ENCODE results near the gene GOLGA6D.
"Not testable (repeated sequence)": the region's sequence is repeated elsewhere in the genome, so short reads cannot be mapped to it uniquely, and the experiment has no call there.

The GOLGA6D gene

DNA sequence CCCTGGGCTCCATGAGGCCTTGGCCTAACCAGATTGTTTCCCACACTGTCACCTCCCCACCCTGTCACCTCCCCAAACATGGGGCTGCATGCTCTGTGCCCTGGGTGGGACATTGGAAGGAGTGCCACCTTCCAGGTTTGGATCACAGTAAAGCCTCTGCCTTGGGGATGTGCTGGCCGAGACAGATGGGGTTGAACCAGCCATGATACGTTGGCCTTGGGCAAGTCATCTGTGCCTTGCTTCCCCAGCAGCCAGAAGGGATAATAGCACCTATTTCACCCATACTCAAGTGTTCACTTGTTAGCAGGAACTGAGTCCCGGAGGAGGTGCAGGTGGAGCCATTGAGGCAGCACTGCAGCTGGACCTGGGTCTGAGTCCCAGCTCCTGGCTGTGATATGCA lies 7.0 kb upstream of the GOLGA6D start:
- DNase-seq; in situ Hi-C loops (cut with MboI; ENCODE audit: low pct_unique_long_range_greater_than_20kb, low sequenced_read_pairs): not testable (repeated sequence)

DNA sequence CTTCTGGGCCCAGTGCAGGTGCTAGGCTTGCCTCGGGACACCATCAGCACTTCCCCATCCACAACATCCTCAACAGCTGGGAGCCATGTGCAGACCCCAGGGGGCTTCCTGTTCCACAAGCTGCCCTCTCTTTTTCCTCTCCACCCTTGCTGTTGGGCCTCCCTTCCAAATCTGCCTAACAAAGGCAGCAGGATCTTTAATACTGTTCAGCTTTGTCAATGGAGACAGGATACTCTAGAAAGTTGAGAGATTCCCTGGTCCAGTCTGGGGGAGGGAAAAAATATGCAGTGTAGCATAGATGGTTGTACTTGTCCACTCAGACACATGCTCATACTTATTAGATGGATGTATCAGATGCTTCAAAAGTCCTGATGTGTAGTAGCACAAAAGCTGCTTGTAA lies 4.1 kb upstream of the GOLGA6D start:
- DNase-seq; in situ Hi-C loops (cut with MboI; ENCODE audit: low pct_unique_long_range_greater_than_20kb, low sequenced_read_pairs): not testable (repeated sequence)

DNA sequence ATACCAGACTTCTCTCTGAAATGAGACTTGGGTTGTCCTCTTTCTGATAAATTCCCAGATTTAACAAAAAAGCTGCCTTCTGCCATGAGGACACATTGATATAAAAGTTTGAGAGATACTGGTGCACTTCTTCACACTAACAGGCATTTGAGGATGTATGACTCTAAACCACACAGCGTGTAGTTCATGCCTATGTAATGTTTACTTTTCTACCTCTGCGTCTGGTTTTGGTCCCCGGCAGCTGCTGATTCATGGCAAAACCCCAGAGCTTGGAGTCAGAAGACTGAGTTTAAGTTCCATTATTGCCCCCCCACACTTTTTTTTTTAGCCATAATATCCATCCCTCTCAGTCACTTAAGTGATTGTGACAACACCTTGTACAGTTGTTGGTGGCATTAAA lies 1.5 kb downstream of the GOLGA6D start:
- DNase-seq; in situ Hi-C loops (cut with MboI; ENCODE audit: low pct_unique_long_range_greater_than_20kb, low sequenced_read_pairs): not testable (repeated sequence)

DNA sequence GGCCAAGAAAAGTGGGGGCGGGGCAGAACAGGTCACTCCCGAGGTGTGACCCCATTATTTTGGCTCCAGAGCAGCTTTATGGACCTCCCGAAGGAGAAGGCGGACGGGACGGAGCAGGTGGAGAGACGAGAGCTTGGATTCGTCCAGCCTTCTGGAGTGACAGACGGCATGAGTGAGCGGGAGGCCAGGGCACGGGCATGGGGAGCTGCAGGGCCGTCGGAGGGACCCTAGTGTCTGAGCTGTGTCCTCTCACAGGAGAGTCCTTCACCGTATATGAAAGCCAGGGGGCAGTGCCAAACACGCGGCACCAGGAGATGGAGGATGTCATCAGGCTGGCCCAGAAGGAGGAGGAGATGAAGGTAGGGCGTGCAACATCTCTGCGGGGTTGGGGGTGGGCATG lies 11.0 kb downstream of the GOLGA6D start:
- in situ Hi-C loops (cut with MboI; ENCODE audit: low pct_unique_long_range_greater_than_20kb, low sequenced_read_pairs); DNase-seq: not testable (repeated sequence)

DNA sequence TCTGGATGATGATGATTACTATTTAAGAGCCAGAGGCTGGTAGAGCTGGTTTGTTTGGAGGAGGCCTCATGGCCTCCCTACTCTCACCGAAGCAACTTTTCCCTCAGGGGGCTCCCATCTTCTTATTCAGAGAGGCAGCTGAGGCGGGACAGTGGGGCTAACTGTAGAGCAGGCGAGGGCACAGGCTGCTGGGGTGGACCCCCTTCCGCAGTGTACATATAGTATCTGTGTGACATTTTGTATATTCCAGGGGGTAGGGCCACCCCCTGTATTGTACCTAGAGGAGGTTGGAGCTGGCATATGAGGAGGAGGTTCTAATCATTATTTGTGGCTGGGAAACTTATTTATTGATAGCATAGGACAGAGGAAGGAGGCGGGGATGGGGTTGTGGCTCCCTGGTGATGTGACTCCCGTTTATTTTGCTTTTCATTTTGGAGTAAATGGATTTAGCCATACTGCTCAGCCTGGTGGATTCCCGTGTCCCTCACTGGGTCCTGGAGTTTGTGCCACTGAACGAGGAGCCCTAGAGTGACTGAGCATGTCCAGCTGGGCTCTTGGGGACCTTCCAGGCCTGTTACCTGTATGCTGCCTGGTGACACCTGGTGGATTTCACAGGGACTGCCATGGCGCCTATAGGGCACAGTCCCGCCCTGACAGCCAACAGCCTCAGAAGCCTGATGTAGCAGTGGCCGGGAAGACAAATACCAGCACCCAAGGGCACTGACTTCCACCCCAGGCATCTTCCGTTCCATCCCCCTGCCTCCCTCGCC lies 16.1 kb downstream of the GOLGA6D start:
- in situ Hi-C loops (cut with MboI; ENCODE audit: low pct_unique_long_range_greater_than_20kb, low sequenced_read_pairs); DNase-seq: not testable (repeated sequence)

DNA sequence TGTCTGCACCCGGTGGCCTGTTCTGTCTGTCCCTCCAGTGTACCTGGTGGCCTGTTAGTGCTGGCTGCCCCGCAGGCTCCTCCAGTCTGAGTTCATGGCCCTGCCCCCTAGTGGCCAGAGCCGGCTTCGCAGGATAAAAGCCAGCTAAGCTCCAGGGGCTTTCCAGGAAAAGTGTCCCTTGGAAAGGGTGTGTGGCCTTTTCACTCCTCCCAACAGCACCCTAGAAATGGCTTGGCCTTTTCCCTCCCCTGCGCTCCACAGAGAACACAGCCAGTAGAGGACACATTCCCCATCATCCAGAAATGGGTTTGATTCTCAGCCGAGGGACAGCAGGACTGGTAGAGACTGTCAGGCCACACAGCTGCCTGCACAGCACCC lies 16.7 kb downstream of the GOLGA6D start:
- DNase-seq; in situ Hi-C loops (cut with MboI; ENCODE audit: low pct_unique_long_range_greater_than_20kb, low sequenced_read_pairs): not testable (repeated sequence)

DNA sequence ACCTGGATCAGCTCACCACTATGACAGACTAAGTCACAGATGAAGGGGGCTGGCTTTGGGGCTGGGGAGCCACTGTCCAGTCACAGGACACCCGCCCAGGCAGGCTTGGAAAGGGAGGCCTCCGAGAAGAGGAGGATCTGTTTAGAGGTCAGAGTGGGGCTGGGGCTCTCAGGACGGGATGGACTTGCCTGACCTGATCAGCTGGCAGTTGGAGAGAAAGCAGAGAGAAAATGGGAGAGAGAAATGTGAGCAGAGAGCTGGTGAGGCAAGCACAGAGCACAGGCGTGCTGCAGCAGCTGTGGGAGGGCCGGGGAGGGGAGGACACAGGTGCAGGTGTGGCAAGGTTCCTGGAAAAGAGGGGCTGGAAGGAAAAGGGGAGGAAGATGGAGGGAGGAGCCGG lies 17.4 kb downstream of the GOLGA6D start:
- not testable (repeated sequence) for DNase-seq
- in situ Hi-C loops (cut with MboI; ENCODE audit: low pct_unique_long_range_greater_than_20kb, low sequenced_read_pairs) = loop anchor here (25.0 kb wide), 1 partner anchor 488 kb away; the partner anchor contains the start of gene LMAN1L

DNA sequence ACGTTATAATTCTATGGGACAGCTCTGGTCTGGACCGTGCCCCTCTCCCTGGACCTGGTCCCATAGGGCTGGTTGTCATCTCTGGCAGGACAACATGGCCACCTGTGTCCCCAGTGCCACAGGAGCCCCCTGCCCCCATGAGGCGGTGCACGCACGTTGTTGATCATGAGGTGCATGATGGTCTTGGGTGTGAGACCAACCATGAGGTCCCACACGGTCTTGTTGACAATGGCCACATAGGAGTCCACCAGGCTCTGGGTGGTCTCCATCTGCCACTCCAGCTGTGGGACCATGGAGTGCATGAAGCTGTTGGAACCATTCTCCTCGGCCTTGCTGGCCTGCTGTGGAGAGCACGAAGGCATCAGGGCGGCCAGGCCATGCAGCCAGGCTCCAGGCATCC lies 19.7 kb downstream of the GOLGA6D start:
- in situ Hi-C loops (cut with MboI; ENCODE audit: low pct_unique_long_range_greater_than_20kb, low sequenced_read_pairs) = loop anchor here (25.0 kb wide), 1 partner anchor 490 kb away; the partner anchor contains the start of gene LMAN1L
- no peak for DNase-seq

DNA sequence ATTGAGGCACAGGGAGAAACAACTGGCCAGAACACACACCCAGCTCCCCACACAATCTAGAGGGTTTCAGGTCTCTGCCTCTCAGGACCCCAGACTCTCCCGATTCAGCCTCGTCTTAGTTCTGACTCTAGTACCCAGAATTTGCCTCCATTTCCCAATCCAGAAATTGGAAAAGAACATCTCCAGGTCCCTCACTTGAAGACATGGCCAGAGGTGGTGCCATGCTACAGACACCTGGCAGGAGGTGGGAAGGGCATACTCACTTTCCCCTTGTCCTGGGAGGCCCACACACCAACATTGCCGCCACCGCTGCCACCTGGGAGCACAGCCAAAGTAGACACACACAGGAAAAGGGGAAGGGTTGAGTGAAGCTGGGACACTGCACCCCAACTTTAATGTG lies 20.1 kb downstream of the GOLGA6D start:
- DNase-seq = not testable (repeated sequence)
- in situ Hi-C loops (cut with MboI; ENCODE audit: low pct_unique_long_range_greater_than_20kb, low sequenced_read_pairs) = loop anchor here (25.0 kb wide), 1 partner anchor 490 kb away; the partner anchor contains the start of gene LMAN1L

DNA sequence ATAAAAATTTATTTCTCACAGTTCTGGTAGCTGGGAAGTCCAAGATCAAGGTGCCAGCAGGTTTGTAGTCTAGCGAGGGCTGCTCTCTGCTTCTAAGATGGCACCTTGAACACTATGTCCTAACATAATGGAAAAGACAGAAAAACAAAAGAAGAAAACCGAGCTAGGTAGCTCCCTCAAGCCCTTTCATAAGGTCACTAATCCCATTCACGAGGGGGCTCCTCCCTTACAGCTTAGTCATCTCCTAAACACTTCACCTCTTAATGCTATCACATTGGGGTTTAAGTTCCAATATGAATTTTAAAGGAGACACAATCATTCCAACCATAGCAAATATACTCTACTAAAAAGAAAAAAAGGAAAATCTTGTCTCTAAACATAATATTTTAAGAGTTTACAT lies 23.6 kb downstream of the GOLGA6D start:
- no peak for DNase-seq
- in situ Hi-C loops (cut with MboI; ENCODE audit: low pct_unique_long_range_greater_than_20kb, low sequenced_read_pairs) = loop anchor here (25.0 kb wide), 1 partner anchor 494 kb away; the partner anchor contains the start of gene LMAN1L

DNA sequence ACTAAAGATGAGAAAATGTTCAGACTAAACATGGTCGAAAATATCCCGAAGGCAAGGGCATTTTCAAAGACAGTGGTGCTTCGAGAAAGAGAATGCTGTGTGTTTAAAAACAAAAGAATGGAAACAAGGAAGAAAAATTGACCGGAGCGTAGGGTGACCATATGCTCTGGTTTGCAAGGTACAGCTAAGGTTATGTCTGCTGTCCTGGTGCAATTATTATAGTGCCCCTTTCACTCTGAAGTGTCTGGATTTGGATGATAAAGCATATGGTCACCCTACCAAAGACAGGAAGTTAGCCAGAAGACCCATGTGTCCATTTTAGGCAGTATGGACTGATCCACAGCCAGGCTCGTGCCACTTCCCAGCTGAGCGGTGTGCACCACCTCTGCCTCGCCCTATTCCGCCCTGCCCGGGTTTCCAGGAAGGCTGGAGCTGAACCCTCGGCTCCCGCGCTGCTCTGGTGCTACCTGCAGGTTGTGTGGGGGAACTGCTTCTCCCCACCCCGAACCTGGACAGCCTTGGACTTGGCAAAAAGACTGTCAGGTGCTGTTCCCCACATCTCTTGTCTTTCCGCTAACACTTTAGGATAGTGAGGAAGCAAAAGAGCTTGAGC lies 25.2 kb downstream of the GOLGA6D start:
- in situ Hi-C loops (cut with MboI; ENCODE audit: low pct_unique_long_range_greater_than_20kb, low sequenced_read_pairs) = loop anchor here (25.0 kb wide), 1 partner anchor 496 kb away; the partner anchor contains the start of gene LMAN1L
- peak; percentile 84 for DNase-seq

DNA sequence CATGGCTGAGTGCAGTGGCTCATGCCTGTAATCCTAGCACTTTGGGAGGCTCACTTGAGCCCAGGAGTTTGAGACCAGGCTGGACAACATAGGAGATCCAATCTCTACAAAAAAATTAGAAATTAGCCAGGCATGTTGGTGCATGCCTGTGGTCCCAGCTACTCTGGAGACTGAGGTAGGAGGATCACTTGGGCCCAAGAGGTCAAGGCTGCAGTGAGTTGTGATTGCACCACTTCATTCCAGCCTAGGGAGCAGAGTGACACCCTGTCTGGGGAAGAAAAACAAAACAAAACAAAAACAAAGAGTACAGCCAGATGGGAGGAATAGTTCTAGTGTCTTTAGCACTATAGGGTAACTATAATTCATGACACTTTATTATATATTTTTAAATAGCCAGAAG lies 27.1 kb downstream of the GOLGA6D start:
- in situ Hi-C loops (cut with MboI; ENCODE audit: low pct_unique_long_range_greater_than_20kb, low sequenced_read_pairs) = loop anchor here (25.0 kb wide), 1 partner anchor 497 kb away; the partner anchor contains the start of gene LMAN1L
- DNase-seq = no peak

DNA sequence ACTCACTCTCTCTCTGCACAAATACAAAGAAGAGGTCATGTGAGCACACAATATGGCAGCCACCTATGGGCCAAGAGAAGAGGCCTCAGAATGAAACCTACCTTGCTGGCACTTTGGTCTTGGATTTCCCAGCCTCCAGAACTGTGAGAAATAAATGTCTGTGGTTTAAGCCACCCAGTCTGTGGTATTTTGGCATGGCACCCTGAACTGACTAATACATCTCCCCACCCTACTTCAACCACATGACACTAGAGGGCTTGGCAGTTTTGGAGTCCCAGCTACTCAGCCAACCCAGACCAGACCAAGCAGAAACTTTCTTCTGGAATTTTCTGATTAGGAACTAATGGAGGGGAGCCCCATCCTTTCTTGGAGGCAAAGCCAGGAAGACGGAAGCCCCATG lies 29.9 kb downstream of the GOLGA6D start:
- in situ Hi-C loops (cut with MboI; ENCODE audit: low pct_unique_long_range_greater_than_20kb, low sequenced_read_pairs) = loop anchor here (25.0 kb wide), 1 partner anchor 500 kb away; the partner anchor contains the start of gene LMAN1L

DNA sequence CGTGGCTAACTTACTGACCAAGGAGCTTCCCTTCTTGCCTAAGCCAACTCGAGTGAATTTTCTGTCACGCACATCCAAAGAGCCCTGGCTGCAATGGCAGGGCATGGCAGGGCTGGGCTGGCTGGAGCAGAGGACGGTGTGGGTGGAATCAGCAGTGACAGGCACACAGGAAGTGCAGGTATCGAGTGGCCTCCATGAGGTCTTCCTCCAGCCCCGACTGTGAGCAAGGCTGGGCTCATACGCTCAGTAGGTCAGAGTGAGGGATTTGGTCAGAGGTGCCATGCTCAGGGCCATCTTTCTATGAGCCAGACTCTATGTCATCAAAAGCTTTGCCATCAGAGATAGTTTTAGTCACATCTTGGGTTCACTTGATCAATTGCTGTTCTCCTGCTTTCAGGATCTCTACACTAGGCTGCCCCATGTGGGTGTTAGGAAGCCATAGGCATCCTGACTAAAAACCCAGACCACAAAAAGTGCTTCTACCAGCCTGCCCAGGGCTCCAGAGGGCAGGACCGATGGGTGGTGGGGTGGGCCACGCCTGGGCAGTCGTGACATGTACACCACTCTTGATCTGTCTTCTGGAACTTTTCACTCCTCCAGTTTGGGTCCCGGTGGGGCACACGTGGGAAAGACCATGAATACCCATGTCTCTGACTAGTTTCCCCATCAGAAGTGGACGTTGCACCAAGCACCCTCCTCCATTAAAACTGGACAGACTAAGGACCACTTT lies 30.6 kb downstream of the GOLGA6D start:
- in situ Hi-C loops (cut with MboI; ENCODE audit: low pct_unique_long_range_greater_than_20kb, low sequenced_read_pairs) = loop anchor here (25.0 kb wide), 1 partner anchor 501 kb away; the partner anchor contains the start of gene LMAN1L
- no peak for DNase-seq

More for the DNA sequence above, 29.9 kb downstream of the GOLGA6D start:
- not testable (repeated sequence) for DNase-seq

DNA sequence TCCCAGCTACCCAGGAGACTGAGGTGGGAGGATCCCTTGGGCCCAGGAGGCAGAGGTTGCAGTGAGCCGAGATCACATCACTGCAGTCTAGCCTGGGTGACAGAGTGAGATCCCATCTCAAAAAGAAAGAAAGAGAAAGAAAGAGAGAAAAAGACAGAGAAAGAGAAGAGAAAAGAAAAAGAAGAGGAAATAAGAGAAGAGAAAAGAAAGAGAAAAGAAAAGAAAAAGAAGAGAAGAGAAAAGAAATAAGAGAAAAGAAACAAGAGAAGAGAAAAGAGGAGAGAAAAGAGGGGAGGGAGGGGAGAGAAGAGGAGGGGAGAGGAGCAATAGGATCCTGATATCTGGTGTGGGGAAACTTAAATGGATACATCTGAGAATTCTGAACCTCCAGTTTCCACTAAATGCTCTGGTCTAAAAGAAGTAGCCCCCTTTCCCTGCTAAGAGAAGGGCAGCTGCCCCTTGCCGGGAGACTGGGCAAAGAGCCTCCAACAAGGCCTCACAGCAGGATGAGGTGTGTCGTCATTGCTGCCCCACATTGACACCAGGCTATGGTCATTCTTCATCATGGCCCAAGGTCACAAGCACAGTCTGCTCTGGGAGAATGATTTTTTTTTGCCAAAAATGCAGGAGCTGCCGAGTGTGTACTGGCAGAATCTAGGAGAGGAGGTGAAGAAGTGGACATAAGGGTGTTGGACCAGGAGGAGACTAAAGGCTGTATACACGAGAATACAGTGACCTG lies 32.1 kb downstream of the GOLGA6D start:
- no peak for DNase-seq
- in situ Hi-C loops (cut with MboI; ENCODE audit: low pct_unique_long_range_greater_than_20kb, low sequenced_read_pairs) = loop anchor here (25.0 kb wide), 1 partner anchor 502 kb away; the partner anchor contains the start of gene LMAN1L

DNA sequence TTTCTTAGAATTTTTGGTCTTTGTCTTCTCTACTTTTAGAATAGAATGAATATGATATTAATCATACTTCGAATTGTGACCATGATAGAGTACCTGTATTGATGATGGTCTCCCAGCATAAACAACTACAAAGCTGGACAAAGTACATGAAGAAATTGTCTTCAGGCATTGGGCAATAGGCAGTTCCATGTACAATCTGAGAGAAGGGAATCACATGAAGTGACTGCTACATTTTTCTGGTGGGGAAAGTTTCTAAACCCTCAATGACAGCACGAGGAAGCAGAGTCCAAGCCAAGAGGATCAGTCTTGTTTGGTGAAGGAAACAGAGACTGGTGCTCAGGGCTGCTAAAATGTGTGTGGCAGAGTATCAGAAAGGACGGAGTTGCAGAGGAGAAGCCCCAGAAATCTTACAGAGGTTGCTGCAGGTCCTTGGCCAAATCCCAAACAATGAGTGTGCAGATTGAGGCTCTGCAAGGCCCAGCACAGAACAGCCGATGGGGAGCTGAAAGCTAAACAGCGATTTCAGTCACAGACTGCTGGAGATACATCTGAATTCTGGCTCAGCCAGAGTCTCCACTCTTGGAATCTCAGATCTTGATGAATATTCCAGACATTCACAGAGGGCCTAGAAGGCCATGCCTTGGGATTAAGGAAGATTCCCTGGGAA lies 36.7 kb downstream of the GOLGA6D start:
- in situ Hi-C loops (cut with MboI; ENCODE audit: low pct_unique_long_range_greater_than_20kb, low sequenced_read_pairs) = loop anchor here (25.0 kb wide), 1 partner anchor 507 kb away; the partner anchor contains the start of gene LMAN1L
- not testable (repeated sequence) for DNase-seq

DNA sequence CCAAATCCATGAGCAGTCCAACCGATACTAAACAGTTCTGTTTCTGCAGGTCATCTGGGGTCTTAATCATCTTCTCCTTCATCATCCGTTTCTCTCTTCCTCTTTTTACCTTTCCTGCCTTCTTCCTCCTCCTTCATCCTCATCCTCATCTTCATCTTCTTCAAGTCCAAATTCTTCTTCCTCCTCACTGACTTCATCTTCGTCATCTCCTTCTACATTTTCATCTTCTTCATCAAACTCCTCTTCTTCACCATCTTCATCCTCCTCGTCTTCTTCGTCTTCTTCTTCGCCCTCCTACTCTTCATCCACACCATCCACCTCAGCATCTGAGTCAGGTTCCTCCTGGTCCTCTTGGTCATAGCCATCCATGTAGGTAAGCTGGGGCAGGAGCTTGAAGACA lies 39.1 kb downstream of the GOLGA6D start:
- no peak for DNase-seq
- in situ Hi-C loops (cut with MboI; ENCODE audit: low pct_unique_long_range_greater_than_20kb, low sequenced_read_pairs) = loop anchor here (25.0 kb wide), 1 partner anchor 509 kb away; the partner anchor contains the start of gene LMAN1L

DNA sequence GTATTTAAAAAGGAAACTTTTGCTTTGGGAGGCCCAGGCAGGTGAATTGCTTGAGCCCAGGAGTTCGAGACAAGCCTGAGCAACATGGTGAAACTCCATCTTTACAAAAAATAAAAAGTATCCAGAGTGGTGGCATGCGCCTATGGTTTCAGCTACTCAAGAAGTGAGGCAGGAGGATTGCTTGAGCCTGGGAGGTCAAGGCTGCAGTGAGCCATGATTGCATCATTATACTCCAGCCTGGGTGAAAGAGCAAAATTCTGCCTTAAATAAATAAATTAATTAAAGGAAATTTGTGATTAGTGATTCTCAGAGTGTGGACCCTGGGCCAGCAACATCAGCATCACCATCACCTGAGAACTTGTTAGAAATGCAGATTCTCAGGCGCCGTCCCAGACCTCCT lies 43.3 kb downstream of the GOLGA6D start:
- in situ Hi-C loops (cut with MboI; ENCODE audit: low pct_unique_long_range_greater_than_20kb, low sequenced_read_pairs) = no loop called here
- DNase-seq = no peak

Measured in KBM-7 (cell line).